Prostate gland (tissue), 2 donors: Measurements from ENCODE around the gene HNRNPC.

Experiments
- POLR2A ChIP-seq: fragments of 450-650 bp; IDR thresholded peaks from one replicate; pipeline ENCODE4 v1.6.1; 2016; ENCODE audit warnings: antibody characterized with exemption, mild to moderate bottlenecking
- POLR2AphosphoS5 ChIP-seq: sonication (generic); formaldehyde crosslinking; IDR thresholded peaks from one replicate; pipeline ENCODE4 v1.6.1; 2017; ENCODE audit warnings: antibody characterized with exemption
- TF ChIP-seq, protein P1 (sequence below), 4 experiments: fragments of 200-600 bp in 2 of 4; fragments of 450-650 bp in 2 of 4; sonication (generic) in 2 of 4; IDR thresholded peaks; 1 replicate in 3 of 4; 2 replicates in 1 of 4; pipeline ENCODE4 v1.5.1; 2016 to 2019; ENCODE audit warnings: antibody characterized with exemption in 4 of 4, mild to moderate bottlenecking in 2 of 4, moderate library complexity in 2 of 4

DNA sequence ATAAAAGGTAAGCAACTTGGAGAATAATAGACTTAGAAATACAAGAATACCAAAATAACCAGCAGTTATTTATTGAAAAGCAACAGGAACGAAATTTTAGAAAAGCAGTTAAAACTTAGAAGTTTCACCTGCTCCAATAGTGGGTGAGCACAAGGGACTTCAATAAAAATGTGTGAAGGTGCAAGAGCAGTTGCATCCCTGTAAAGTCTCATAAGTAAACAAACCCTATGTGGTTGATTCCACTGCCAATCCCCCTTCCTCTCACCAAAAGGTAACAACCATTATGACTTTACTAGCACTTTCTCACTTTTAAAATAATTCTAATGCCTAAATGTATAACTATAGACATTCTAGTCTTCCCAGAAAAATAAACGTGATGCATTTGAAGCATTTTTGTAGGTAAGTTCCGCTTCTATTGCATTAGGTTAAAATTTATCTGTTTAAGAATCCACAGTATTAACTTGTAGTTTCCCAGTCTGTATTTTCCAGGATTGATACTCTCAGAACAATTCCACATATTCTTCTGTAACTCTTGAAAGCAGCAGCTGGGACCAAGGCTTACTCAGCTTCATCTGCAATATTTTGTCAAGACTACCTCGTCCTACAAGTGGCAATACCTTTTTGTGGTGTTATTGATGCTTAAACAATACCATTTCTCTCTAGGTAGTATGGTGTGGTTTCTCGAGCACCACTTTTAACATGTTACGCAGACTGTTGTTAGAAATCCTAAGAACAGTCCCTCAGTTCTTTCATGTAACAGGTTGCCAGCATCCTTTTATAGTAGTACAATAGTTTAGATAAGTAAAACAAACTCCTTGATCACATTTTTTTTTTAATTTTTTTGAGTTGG is 32.1 kb downstream of the HNRNPC start:
- TF ChIP-seq, protein P1, sequence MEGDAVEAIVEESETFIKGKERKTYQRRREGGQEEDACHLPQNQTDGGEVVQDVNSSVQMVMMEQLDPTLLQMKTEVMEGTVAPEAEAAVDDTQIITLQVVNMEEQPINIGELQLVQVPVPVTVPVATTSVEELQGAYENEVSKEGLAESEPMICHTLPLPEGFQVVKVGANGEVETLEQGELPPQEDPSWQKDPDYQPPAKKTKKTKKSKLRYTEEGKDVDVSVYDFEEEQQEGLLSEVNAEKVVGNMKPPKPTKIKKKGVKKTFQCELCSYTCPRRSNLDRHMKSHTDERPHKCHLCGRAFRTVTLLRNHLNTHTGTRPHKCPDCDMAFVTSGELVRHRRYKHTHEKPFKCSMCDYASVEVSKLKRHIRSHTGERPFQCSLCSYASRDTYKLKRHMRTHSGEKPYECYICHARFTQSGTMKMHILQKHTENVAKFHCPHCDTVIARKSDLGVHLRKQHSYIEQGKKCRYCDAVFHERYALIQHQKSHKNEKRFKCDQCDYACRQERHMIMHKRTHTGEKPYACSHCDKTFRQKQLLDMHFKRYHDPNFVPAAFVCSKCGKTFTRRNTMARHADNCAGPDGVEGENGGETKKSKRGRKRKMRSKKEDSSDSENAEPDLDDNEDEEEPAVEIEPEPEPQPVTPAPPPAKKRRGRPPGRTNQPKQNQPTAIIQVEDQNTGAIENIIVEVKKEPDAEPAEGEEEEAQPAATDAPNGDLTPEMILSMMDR (IDR thresholded peaks at IDR 0.05): no peak
- TF ChIP-seq POLR2A (no peak), POLR2AphosphoS5 (no peak)
